Karpas-422 (cell line): Measurements from ENCODE around the gene FAM8A1. TPM values are rescaled to one million over a fixed set of nuclear protein-coding genes. Genes with fewer than 3 reads are reported as not detected.

Experiments
- DNase-seq: peaks from one replicate; pipeline ENCODE4 v3.0.0-alpha.2; 2015
- H2AFZ ChIP-seq: fragments of 200-600 bp; sonication (generic); 2 replicates; pipeline ENCODE4 v1.6.1; 2014; ENCODE audit warnings: antibody characterized with exemption, low read length, mixed read lengths
- H3K27ac ChIP-seq: fragments of 200-600 bp; sonication (generic); 2 replicates; pipeline ENCODE4 v1.5.1; 2014; ENCODE audit warnings: mild to moderate bottlenecking, low read length, moderate library complexity
- H3K27me3 ChIP-seq: fragments of 200-600 bp; sonication (generic); 2 replicates; pipeline ENCODE4 v1.6.1; 2014; ENCODE audit warnings: low read length, mixed read lengths
- H3K36me3 ChIP-seq: fragments of 200-600 bp; sonication (generic); 2 replicates; pipeline ENCODE4 v1.6.1; 2014; ENCODE audit warnings: low read length, mixed read lengths; ENCODE audit not compliant: insufficient read depth
- H3K4me1 ChIP-seq: fragments of 200-600 bp; sonication (generic); 2 replicates; pipeline ENCODE4 v1.6.1; 2014; ENCODE audit warnings: mild to moderate bottlenecking, low read length, mixed read lengths
- H3K4me2 ChIP-seq: fragments of 200-600 bp; sonication (generic); 2 replicates; pipeline ENCODE4 v1.6.1; 2014; ENCODE audit warnings: low read length, low read depth, mild to moderate bottlenecking; ENCODE audit not compliant: poor library complexity, severe bottlenecking
- H3K4me3 ChIP-seq: fragments of 200-600 bp; sonication (generic); 2 replicates; pipeline ENCODE4 v1.5.1; 2014; ENCODE audit warnings: mild to moderate bottlenecking, antibody characterized with exemption, low read length, mixed read lengths
- H3K79me2 ChIP-seq: fragments of 200-600 bp; sonication (generic); 2 replicates; pipeline ENCODE4 v1.6.1; 2014; ENCODE audit warnings: mild to moderate bottlenecking, low read length, mixed read lengths
- H3K9ac ChIP-seq: fragments of 200-600 bp; sonication (generic); 2 replicates; pipeline ENCODE4 v1.6.0; 2014; ENCODE audit warnings: low read length
- H3K9me2 ChIP-seq: fragments of 200-600 bp; sonication (generic), shearing (Covaris generic); replicated peaks from 2 replicates; pipeline ENCODE4 v1.6.0; 2014; ENCODE audit warnings: mild to moderate bottlenecking, low read length, moderate library complexity; ENCODE audit not compliant: insufficient read depth
- H3K9me3 ChIP-seq: fragments of 300-700, 200-600 bp; sonication (generic); 2 replicates; pipeline ENCODE4 v1.6.1; 2014; ENCODE audit warnings: low read length, mixed read lengths
- H4K20me1 ChIP-seq: fragments of 200-600 bp; sonication (generic); 2 replicates; pipeline ENCODE4 v1.6.1; 2014; ENCODE audit warnings: mild to moderate bottlenecking, antibody characterized with exemption, low read length, low read depth; ENCODE audit not compliant: insufficient read depth
- small RNA-seq: library from RNA; depleted of rRNA; stranded (forward); fragments of <200 nt; gene quantifications from one replicate; pipeline ENCODE3, GENCODE V24; 2014
- total RNA-seq: library from RNA; depleted of rRNA; stranded (reverse); fragments of >200 nt; shearing (Covaris generic); gene quantifications from 2 replicates; pipeline ENCODE4 v1.2.3, GENCODE V29; 2014; ENCODE audit warnings: low replicate concordance; rRNA removed

The FAM8A1 gene
- total RNA-seq, 1 experiment from 2014 or later = 11.0 TPM

DNA sequence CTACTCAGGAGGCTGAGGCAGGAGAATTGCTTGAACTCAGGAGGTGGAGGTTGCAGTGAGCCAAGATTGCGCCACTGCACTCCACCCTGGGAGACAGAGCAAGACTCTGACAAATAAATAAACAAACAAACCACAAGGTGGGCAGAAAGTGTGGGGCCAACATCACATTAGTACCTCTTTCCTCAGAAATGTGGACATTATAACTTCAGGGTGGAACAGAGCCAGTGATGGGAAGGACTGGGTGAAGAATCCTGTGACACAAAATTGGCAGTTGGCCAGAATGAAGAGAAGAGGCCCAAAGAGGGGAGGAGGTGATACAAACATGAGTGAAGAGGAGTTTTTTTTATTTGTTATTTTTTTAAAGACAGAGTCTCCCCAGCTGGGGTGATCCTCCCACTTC is 56.0 kb downstream of the FAM8A1 start:
- Histone ChIP-seq H3K36me3 (peaks cover 57% of the 10 kb centered on the region), H3K79me2 (peaks cover 87% of the 10 kb centered on the region)

DNA sequence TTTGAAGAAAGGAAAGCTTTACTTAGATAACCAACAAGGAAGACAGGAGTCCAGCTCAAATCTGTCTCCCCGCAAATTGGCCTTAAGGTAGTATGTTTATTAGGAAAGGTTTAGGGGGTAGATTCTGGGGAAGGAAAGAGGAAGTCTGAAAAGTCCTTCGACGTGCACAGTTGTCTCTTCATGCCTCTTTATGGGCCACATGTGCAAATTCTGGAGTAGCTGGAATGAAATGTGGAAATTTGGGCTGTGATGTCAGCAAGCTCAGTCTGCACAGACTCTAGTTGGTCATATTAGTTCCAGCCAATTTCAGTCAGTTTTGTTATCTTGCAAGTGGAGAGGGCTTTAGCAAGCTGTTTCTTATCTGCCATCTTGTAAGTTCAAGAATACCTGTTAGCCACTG is 56.5 kb downstream of the FAM8A1 start:
- Histone ChIP-seq H3K9me3 (no peaks in the 10 kb centered on the region), H3K4me3 (no peak overlapping the region), H3K4me1 (no peaks in the 10 kb centered on the region), H3K27ac (no peak overlapping the region), H3K27me3 (no peaks in the 10 kb centered on the region), H3K79me2 (peaks cover 90% of the 10 kb centered on the region), H3K4me2 (no peak overlapping the region), H4K20me1 (peaks cover 7% of the 10 kb centered on the region; the same call in 1 of the 2 replicates), H3K36me3 (peaks cover 59% of the 10 kb centered on the region), H2AFZ (no peak overlapping the region), H3K9ac (no peak overlapping the region), H3K9me2 (no peaks in the 10 kb centered on the region)
- DNase-seq = no peak

More for the DNA sequence above, 56.0 kb downstream of the FAM8A1 start:
- Histone ChIP-seq H3K27me3 (no peaks in the 10 kb centered on the region), H3K27ac (no peak overlapping the region), H3K9me3 (no peaks in the 10 kb centered on the region), H3K9me2 (no peaks in the 10 kb centered on the region), H3K9ac (no peak overlapping the region), H3K4me1 (no peaks in the 10 kb centered on the region), H2AFZ (no peak overlapping the region), H3K4me2 (no peak overlapping the region), H3K4me3 (no peak overlapping the region), H4K20me1 (peaks cover 7% of the 10 kb centered on the region; the same call in 1 of the 2 replicates)
- no peak for DNase-seq

Small RNAs within 50 kb of the gene (small RNA-seq; reads per million reads assigned to genes)
- gene RNU6-190P = not detected
- not detected for gene SUMO2P13

Other genes with a start within 250 kb of the FAM8A1 start
- not detected in 2 replicates for gene CAP2, start 206.7 kb upstream of the FAM8A1 start, total RNA-seq
- 29.0 and 53.0 TPM in 2 replicates for gene NUP153, start 106.6 kb downstream of the FAM8A1 start, total RNA-seq